Measurements from ENCODE around the gene LIN28B. TPM values are rescaled to one million over a fixed set of nuclear protein-coding genes. Genes with fewer than 3 reads are reported as not detected.
"Not testable (repeated sequence)": the region's sequence is repeated elsewhere in the genome, so short reads cannot be mapped to it uniquely, and the experiment has no call there.

The LIN28B gene
- polyA plus RNA-seq, 3 donors, result not detected

DNA sequence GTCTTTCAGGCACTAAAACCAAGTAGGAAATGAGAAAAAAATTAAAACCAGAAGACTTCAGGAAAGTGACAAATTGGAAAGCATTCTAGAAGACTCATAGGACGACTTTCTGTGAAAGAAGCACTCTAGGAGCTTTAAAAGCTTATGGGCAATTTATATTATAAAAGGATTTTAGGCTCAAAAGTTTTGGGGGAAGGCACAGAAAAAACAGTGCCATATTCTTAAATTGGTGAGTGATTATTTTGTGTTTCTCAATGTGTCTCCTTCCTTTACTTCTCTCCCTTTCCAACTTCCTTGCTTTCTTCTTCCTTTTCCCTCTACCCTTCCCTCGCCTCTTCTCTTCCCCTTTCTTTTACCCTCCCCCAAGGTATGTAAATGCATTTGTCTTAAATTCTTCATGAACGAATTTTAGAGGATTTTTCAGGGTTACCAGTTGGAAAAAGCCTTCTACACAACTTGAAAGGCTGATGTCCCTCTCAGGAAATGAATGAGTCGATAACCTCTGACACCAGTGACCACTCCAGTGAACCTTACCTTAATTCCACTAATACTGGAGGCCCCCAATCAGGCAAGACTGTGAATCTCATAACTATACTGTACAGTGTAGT, 2.6 kb upstream of the LIN28B start:
- 37 to 38% (median 38%) methylated on average over 4 of the region's 4 CpGs for WGBS, 3 donors
- H3K27ac ChIP-seq (ENCODE audit: low read depth, low read length), result no peak overlapping the region

DNA sequence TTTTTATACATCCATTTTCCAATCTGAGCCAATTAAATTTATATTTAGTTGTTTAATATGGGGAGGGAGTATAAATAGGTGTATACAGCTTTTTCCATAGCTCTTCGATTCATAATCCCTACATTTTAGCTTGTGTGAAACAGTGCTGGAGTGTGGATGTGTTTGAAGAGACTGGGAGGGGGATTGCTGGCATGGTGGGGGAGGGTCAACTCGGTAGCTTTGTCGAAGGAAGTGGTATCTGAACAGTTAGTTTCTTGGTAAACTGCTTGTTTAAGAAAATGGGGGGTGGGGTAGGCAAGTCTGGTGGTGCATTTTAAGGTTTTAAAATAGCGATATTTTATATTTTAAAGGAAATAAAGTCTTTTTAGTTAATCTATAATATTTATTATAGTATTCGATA, 1.4 kb upstream of the LIN28B start:
- H3K27ac ChIP-seq (ENCODE audit: low read depth, low read length), result no peak overlapping the region
- 17 to 18% (median 18%) methylated on average over 5 of the region's 5 CpGs for WGBS, 3 donors

DNA sequence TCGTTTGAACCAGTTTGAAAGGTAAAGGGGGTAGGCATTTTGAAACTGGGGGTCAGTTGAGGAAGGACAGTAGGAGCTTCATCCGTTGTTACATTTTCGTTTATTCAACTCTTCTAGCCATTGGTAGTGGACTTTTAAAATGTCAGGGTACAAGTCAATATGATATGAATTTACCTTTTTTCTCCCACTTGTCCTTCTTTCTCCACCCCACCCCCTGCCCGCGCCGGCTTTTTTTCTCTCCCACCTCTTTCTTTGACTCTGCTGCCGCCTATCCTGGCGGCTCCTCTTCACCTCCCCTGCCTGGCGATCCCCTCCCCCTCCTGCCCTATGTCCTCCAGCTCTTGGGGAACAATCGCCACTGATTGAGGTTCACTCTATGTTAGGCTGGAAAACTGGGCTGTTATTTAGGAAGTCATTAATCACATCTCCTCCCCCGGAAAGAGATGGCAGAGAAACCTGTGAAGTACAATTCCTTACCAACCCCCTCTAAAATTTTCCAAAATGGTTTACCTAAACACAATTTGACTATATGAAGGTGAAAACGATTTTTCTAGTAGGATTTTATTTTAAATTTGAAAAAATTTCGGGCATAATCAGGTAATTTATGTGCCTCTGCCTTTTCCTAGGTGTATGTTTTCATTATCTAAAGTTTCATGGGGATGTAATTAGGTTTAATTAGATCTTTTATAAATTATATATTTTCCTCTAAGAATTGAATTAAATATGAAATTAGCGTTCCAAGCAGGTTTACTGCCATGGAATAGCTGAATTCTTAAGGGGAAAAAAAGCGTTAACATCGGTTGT, 778 bp upstream of the LIN28B start:
- 5 to 9% (median 7%) methylated on average over 16 of the region's 16 CpGs for WGBS, 3 donors
- no peak overlapping the region for H3K27ac ChIP-seq (ENCODE audit: low read depth, low read length)

DNA sequence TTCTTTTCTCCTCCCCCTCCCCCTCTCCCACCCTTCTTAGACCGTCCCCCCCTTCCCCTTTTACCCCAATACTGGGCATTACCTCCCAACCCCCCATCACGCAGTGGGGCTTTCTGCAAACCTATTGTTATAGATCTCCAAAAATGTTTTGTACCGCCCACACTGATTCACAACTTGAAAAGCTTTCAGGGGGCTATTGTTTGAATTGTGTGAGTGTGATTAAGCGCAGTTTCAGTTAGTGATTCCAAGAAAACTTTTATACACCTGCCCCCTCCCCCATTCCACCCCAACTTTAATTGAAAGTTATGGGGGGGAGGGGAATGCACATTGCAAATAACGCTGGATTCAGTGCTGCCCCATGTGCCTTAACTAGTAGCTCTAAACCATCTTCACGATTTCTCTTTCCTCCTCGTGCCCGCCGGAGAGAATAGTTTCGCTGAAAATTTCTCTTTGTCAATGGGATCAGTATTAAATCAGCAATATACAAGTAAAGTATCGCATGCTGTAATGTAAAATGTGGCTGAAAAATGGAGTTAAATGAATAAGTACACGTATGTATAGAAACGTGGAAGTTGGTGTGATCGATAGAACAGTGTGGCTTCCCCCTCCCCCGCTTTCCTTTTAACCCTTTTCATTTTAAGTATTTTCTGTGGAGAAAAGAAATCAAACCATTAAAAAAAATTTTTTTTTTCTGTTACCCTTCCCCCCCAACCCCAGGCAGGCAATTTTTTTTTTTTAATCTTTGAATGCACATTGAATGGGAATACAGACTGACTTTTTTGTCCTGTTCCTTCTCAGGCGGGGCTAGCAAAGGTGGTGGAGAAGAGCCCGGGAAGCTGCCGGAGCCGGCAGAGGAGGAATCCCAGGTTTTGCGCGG, 632 bp downstream of the LIN28B start:
- WGBS, 3 donors, result 5 to 10% (median 7%) methylated on average over 21 of the region's 21 CpGs
- H3K27ac ChIP-seq (ENCODE audit: low read depth, low read length), result no peak overlapping the region

DNA sequence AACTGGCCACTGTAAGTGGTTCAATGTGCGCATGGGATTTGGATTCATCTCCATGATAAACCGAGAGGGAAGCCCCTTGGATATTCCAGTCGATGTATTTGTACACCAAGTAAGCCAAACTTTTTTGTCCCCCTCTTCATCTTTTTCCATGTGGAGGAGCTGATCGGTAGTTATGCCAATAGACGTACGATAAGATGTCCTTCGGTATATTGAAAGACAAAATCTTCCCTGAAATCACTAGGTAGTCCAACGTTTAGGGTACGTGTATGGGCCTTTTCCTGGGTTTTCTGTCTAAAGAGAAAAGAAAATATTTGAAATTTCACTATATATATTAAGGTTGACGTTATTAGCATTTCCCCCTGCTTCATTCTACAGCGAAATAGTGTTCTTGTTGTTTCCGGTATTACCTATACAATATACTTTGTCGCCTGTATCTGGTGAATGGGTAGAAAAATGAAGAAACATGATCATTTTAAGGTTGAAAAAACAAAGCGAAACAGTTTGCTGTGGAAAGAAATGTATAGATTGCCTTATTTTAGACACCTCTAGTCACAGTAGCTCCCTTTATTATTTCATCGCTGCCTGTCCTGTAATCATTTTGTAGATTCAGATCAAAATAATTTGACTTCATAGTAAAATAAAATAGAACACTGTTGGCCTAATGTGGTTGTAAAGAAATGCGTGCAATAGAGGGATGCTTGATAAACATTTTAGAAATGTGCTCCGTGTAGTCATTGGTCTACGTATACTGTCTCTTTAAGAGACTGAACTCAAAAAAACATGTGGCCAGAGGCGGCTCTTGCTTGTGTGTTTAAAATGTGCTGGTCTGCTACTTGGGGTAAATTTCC, 1.5 kb downstream of the LIN28B start:
- 10 to 13% (median 13%) methylated on average over 19 of the region's 19 CpGs for WGBS, 3 donors
- no peak overlapping the region for H3K27ac ChIP-seq (ENCODE audit: low read depth, low read length)

DNA sequence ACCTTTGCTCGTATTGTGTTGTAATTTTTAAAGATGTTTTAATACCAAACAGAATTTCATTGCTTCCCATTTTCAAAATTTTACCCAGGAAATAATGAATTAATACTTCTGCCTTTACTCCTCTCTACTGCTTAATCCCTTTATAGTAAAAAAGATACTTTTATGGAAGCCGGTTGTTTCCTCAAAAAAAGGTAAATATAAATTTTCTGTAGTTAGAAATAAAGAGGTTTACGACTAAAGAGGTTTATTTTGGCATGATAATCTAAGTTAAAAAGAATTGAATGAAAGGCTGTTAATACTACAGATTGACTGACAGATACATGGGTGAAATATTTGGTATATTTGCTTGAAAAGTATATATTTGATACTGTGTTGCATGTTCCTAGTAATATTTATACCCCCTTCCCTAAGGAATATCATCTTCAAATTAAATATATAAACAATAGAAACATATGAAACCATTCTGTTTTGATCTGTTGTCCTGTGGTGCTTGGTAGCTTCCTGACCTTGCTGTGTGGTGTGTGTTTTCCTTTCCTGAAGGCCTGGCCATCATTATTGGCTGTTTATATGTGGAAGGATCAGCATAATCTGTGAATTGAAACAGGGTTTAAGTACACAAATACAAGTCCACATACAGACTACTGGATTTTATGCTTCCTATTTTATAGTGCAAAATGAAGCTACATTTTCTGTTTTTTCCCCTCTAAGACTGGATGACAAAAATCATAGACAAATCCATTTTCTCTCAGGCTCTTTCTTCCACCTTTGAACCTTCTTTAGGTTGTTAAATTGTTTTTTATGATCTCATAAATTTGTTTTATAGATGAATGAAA, 2.3 kb downstream of the LIN28B start:
- 30 to 37% (median 33%) methylated on average over 3 of the region's 3 CpGs for WGBS, 3 donors

GRCh38 chr6:104969108-104969507, 12.2 kb downstream of the LIN28B start:
- H3K27ac ChIP-seq (ENCODE audit: low read depth, low read length), result no peak overlapping the region
- 59 to 72% (median 65%) methylated on average over 2 of the region's 2 CpGs for WGBS, 3 donors

More for the DNA sequence above, 2.3 kb downstream of the LIN28B start:
- H3K27ac ChIP-seq (ENCODE audit: low read depth, low read length), result no peak overlapping the region

GRCh38 chr6:104969785-104970581, 13.1 kb downstream of the LIN28B start:
- H3K27ac ChIP-seq (ENCODE audit: low read depth, low read length), result no peak overlapping the region
- WGBS, 3 donors, result 78 to 88% (median 83%) methylated on average over 2 of the region's 2 CpGs

DNA sequence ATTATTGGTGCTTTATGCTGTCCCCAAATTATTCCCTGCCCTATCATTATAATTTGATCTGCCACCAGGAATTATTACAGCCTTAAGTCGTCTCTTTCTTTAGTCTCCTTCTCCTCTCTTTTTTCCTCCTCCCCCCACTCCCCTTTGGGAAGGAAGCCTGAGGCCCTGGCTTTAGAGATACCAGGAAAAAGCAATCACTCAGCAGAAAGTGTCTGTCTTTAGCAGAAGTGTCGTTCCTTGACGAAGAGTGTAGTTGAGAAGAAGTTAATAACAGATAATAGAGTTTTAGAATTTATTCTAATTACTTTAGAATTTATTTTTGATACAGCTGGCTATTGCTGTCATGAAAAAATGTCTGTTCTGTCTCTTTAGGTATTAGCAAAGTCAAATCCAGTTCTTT, 16.5 kb downstream of the LIN28B start:
- 15 to 23% (median 21%) methylated on average over 3 of the region's 3 CpGs for WGBS, 3 donors
- H3K27ac ChIP-seq (ENCODE audit: low read depth, low read length), result no peak overlapping the region

- 81 to 91% (median 88%) methylated on average over 5 of the region's 5 CpGs for WGBS, 3 donors
These were observed 26.4 kb downstream of the LIN28B start for GRCh38 chr6:104983296-104983695.

DNA sequence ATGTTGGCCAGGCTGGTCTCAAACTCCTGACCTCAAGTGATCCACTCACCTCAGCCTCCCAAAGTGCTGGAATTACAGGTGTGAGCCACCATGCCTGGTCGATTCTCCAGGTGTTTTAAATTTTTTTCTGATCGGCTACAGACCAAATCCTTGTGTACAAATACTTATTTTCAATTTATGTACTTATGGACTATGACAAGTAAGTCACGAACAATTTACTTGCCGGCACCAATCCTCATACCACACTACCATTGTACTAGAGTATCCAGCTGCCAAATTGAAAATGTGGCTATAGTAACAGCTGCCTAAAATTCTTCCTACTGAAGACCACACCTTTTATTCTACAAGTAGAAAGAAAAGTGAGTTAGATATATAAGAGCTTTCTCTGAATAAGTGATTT, 26.9 kb downstream of the LIN28B start:
- H3K27ac ChIP-seq (ENCODE audit: low read depth, low read length), result no peak overlapping the region
- WGBS, 3 donors, result 78 to 83% (median 82%) methylated on average over 4 of the region's 4 CpGs

More at GRCh38 chr6:104983296-104983695, 26.4 kb downstream of the LIN28B start:
- no peak overlapping the region for H3K27ac ChIP-seq (ENCODE audit: low read depth, low read length)

GRCh38 chr6:104984831-104985230, 27.9 kb downstream of the LIN28B start:
- WGBS, 3 donors, result 36 to 85% (median 78%) methylated on average over 1 of the region's 1 CpG
- H3K27ac ChIP-seq (ENCODE audit: low read depth, low read length), result no peak overlapping the region

DNA sequence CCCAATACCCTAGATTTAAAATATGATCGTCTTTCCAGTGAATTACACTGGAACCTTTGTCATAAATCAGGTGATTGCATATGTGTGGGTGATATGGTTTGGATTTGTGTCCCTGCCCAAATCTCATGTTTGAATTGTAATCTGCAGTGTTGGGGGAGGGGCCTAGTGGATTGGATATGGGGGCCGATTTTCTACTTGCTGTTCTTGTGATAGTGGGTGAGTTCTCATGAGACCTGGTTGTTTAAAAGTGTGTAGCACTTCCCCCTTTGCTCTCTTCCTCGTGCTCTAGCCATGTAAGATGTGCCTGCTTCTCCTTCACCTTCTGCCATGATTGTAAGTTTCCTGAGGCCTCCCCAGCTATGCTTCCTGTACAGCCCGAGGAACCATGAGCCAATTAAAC, 29.0 kb downstream of the LIN28B start:
- WGBS, 3 donors, result 71 to 75% (median 74%) methylated on average over 4 of the region's 4 CpGs
- H3K27ac ChIP-seq (ENCODE audit: low read depth, low read length), result not testable (repeated sequence)

DNA sequence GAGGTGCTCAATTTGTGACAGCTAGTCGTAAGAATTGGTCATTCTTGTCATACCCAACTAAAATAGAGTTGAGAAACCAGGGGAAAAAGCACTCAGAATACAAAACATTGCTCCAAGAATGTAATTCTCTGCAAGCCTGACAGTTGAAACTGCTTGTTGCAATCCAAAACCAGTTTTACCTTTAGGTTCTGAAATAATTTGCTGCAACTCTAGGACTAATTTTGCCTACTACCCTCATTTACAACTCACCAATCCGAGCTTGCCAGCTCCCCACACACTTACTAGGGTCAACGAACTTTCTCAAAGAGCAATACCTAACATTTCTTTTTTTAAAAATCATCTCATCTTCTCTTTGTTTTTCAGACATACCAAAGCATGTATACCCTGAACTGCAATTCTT, 29.7 kb downstream of the LIN28B start:
- H3K27ac ChIP-seq (ENCODE audit: low read depth, low read length), result no peak overlapping the region
- WGBS, 3 donors, result 58 to 81% (median 75%) methylated on average over 3 of the region's 3 CpGs

- no peak overlapping the region for H3K27ac ChIP-seq (ENCODE audit: low read depth, low read length)
- WGBS, 3 donors, result 74 to 96% (median 94%) methylated on average over 3 of the region's 3 CpGs
These were observed 30.3 kb downstream of the LIN28B start for GRCh38 chr6:104987218-104987617.

- 93 to 97% (median 94%) methylated on average over 1 of the region's 1 CpG for WGBS, 3 donors
- no peak overlapping the region for H3K27ac ChIP-seq (ENCODE audit: low read depth, low read length)
These were observed 33.2 kb downstream of the LIN28B start for GRCh38 chr6:104990085-104990484.

DNA sequence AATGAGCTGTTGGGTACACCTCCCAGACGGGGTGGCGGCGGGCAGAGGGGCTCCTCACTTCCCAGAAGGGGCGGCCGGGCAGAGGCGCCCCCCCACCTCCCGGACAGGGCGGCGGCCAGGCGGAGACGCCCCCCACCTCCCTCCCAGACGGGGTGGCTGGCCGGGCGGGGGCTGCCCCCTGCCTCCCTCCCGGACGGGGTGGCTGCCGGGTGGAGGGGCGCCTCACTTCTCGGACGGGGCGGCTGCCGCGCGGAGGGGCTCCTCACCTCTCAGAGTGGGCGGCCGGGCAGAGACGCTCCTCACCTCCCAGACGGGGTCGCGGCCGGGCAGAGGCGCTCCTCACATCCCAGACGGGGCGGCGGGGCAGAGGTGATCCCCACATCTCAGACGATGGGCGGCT, 34.2 kb downstream of the LIN28B start:
- not testable (repeated sequence) for H3K27ac ChIP-seq (ENCODE audit: low read depth, low read length)
- WGBS, 3 donors, result 94 to 95% (median 94%) methylated on average over 29 to 37 of the region's 37 CpGs

Measured in adipose tissue (tissue), 3 donors.